Panc1 (cell line): Measurements from ENCODE around the gene SRCAP. TPM values are rescaled to one million over a fixed set of nuclear protein-coding genes. Genes with fewer than 3 reads are reported as not detected.

Experiments
- ATAC-seq: fragments of 200-7000 bp; cut with Tn5 transposase; 2 replicates; pipeline ENCODE4 v1.9.1; 2020; ENCODE audit warnings: mild to moderate bottlenecking, moderate library complexity
- BruUV-seq: library from RNA; stranded (reverse); fragments of 400-500 nt; replicated peaks from 2 replicates; lab custom pipeline; 2021; lab: Mats Ljungman, UMichigan
- CTCF ChIA-PET: fragments of 300-600 bp; sonication (Branson Sonifier 250); formaldehyde crosslinking; loops from one replicate; lab custom pipeline; 2022; ENCODE audit warnings: antibody characterized with exemption; lab: Charles Lee
- POLR2A ChIA-PET: fragments of 300-600 bp; sonication (Branson Sonifier 250); formaldehyde crosslinking; loops from one replicate; lab custom pipeline; 2022; ENCODE audit warnings: antibody characterized with exemption; lab: Charles Lee
- DNase-seq: peaks from one replicate; pipeline ENCODE4 v3.0.0-alpha.2; 2010; ENCODE audit warnings: low read depth, low spot score
- H3K27ac ChIP-seq: 2 replicates; pipeline ENCODE4 v1.5.1; 2011; ENCODE audit warnings: mild to moderate bottlenecking, low read length, inconsistent platforms
- H3K27me3 ChIP-seq: fragments of 200-500 bp; sonication (Bioruptor generic); 2 replicates; pipeline ENCODE4 v1.6.0; 2014; ENCODE audit warnings: low read length, inconsistent platforms; ENCODE audit not compliant: control insufficient read depth, insufficient read depth
- H3K36me3 ChIP-seq: fragments of 200-500 bp; sonication (Bioruptor generic); 2 replicates; pipeline ENCODE4 v1.5.1; 2014; ENCODE audit warnings: inconsistent platforms, mild to moderate bottlenecking, low read length, moderate library complexity; ENCODE audit not compliant: control insufficient read depth, insufficient read depth
- H3K4me1 ChIP-seq: 2 replicates; pipeline ENCODE4 v1.5.1; 2011; ENCODE audit warnings: inconsistent platforms, mild to moderate bottlenecking, low read length, moderate library complexity; ENCODE audit not compliant: control insufficient read depth, insufficient read depth
- H3K4me3 ChIP-seq, 2 experiments: 2 replicates each; pipeline ENCODE4 v1.5.1; 2011 to 2012; ENCODE audit warnings: low read depth in 2 of 2, low read length in 2 of 2, mild to moderate bottlenecking in 2 of 2, inconsistent platforms in 1 of 2, moderate library complexity in 1 of 2
- H3K9me3 ChIP-seq: fragments of 200-500 bp; sonication (Bioruptor generic); 2 replicates; pipeline ENCODE4 v1.5.1; 2014; ENCODE audit warnings: low read depth, mild to moderate bottlenecking, inconsistent platforms, low read length, moderate library complexity; ENCODE audit not compliant: control insufficient read depth, insufficient read depth
- CTCF ChIP-seq: fragments of 450-650 bp; IDR thresholded peaks from 2 replicates; pipeline ENCODE4 v1.5.1; 2017; ENCODE audit warnings: mild to moderate bottlenecking
- POLR2AphosphoS5 ChIP-seq: IDR thresholded peaks from 2 replicates; pipeline ENCODE4 v1.6.1; 2012; ENCODE audit warnings: mild to moderate bottlenecking, low read depth, low read length, moderate library complexity
- SIN3A ChIP-seq: IDR thresholded peaks from 2 replicates; pipeline ENCODE4 v1.6.1; 2012; ENCODE audit warnings: low read depth, mild to moderate bottlenecking, low read length, moderate library complexity, borderline replicate concordance; ENCODE audit not compliant: insufficient read depth
- TCF7L2 ChIP-seq: IDR thresholded peaks from 2 replicates; pipeline ENCODE4 v1.6.1; 2011; ENCODE audit warnings: mild to moderate bottlenecking, low read depth, low read length, inconsistent platforms
- in situ Hi-C: cut with HindIII; loops from 2 replicates; pipeline ENCODE4 v1.10.0; 2016; ENCODE audit warnings: low sequenced_read_pairs, low pct_unique_long_range_greater_than_20kb
- intact Hi-C: fragments of 100-400 bp; cut with micrococcal nuclease; formaldehyde crosslinking; loops from one replicate; pipeline ENCODE4 v1.10.0; 2022; ENCODE audit not compliant: unreplicated experiment
- total RNA-seq: library from RNA; stranded (reverse); gene quantifications from one replicate; pipeline ENCODE4 v1.2.1, GENCODE V29; 2021; ENCODE audit not compliant: unreplicated experiment
- TF ChIP-seq, protein P1 (sequence below), 2 experiments: IDR thresholded peaks; 2 replicates each; pipeline ENCODE4 v1.6.1; 2011 to 2012; ENCODE audit warnings: low read depth in 2 of 2, control low read depth in 1 of 2, low read length in 1 of 2, mild to moderate bottlenecking in 1 of 2, moderate library complexity in 1 of 2; ENCODE audit not compliant: insufficient read depth in 1 of 2

The SRCAP gene
- total RNA-seq, 1 experiment from 2014 or later, result 73.6 TPM

DNA sequence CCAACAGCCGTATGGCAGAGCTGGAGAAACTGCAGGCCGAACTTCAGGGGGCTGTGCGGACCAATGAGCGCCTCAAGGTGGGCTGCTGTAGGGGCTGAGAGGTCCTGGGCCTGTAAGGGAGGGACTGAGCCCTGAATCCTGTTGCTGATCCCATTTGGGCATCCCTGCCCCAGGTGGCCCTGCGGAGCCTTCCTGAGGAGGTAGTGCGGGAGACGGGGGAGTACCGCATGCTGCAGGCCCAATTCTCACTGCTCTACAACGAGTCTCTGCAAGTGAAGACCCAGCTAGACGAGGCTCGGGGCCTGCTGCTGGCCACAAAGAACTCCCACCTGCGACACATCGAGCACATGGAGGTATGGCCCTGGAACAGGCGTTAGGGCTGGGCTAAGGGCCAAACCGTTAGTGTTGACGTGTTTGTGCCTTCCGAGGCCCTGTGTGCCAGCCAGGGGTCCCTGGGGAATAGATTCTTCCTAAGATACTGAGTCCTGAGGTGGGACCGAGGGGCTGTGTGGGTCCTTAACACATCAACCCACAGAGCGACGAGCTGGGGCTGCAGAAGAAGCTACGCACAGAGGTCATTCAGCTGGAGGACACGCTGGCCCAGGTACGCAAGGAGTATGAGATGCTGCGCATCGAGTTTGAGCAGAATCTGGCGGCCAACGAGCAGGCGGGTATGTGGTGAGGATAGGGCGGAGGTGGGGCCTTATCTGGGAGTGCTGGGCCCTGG, 67.4 kb downstream of the SRCAP start:
- POLR2A ChIA-PET, result interaction anchor here (0.7 kb wide), 1 partner anchor 8 kb away, joined by 3 read pairs; no protein-coding TSS in a partner anchor
- Histone ChIP-seq H3K27ac (no peak overlapping the region), H3K36me3 (peaks cover 30% of the 10 kb centered on the region), H3K27me3 (no peaks in the 10 kb centered on the region), H3K9me3 (no peaks in the 10 kb centered on the region), H3K4me1 (peaks cover 8% of the 10 kb centered on the region), H3K4me3 (no peak overlapping the region)
- CTCF ChIA-PET, result no interaction called here
- in situ Hi-C loops (no loop called here), intact Hi-C loops (no loop called here)
- TF ChIP-seq POLR2AphosphoS5, result no peak
- TF ChIP-seq, protein P1, sequence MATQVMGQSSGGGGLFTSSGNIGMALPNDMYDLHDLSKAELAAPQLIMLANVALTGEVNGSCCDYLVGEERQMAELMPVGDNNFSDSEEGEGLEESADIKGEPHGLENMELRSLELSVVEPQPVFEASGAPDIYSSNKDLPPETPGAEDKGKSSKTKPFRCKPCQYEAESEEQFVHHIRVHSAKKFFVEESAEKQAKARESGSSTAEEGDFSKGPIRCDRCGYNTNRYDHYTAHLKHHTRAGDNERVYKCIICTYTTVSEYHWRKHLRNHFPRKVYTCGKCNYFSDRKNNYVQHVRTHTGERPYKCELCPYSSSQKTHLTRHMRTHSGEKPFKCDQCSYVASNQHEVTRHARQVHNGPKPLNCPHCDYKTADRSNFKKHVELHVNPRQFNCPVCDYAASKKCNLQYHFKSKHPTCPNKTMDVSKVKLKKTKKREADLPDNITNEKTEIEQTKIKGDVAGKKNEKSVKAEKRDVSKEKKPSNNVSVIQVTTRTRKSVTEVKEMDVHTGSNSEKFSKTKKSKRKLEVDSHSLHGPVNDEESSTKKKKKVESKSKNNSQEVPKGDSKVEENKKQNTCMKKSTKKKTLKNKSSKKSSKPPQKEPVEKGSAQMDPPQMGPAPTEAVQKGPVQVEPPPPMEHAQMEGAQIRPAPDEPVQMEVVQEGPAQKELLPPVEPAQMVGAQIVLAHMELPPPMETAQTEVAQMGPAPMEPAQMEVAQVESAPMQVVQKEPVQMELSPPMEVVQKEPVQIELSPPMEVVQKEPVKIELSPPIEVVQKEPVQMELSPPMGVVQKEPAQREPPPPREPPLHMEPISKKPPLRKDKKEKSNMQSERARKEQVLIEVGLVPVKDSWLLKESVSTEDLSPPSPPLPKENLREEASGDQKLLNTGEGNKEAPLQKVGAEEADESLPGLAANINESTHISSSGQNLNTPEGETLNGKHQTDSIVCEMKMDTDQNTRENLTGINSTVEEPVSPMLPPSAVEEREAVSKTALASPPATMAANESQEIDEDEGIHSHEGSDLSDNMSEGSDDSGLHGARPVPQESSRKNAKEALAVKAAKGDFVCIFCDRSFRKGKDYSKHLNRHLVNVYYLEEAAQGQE (IDR thresholded peaks at IDR 0.05; ENCODE audit: insufficient read depth in 1 of 2, low read depth in 2 of 2, low read length in 1 of 2), result no peak
- no peak for TF ChIP-seq TCF7L2
- TF ChIP-seq SIN3A, result no peak
- no peak for TF ChIP-seq CTCF
- BruUV-seq, result no TSS peak
- DNase-seq (no peak), ATAC-seq (no peak)

DNA sequence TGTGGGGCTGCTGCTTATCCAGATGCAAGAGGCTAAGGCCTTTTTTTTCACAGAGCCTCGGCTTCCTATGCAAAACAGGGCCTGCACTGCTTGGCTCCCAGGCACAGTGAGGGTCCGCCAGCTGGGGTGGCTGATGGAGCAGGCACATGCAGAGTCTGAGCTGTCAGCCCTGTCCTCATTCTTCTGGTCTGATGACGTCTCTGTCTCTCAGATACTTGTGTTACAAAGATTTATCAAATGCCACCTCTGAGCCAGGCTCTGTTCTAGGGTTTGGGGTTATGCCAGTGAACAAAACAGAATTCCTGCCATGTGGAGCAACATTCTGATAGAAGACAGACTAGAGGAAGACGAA, 67.9 kb downstream of the SRCAP start:
- intact Hi-C loops, result no loop called here
- ChIA-PET POLR2A (no interaction called here), CTCF (no interaction called here)
- peaks cover 8% of the 10 kb centered on the region for H3K4me1 ChIP-seq
- no peak overlapping the region for H3K4me3 ChIP-seq
- H3K9me3 ChIP-seq, result no peaks in the 10 kb centered on the region
- in situ Hi-C loops, result no loop called here
- no peaks in the 10 kb centered on the region for H3K27me3 ChIP-seq
- DNase-seq (no peak), ATAC-seq (no peak)
- no TSS peak for BruUV-seq
- no peak overlapping the region for H3K27ac ChIP-seq
- H3K36me3 ChIP-seq, result peaks cover 30% of the 10 kb centered on the region
- TF ChIP-seq CTCF, result no peak
- TF ChIP-seq, protein P1 (IDR thresholded peaks at IDR 0.05; ENCODE audit: insufficient read depth in 1 of 2, low read depth in 2 of 2, low read length in 1 of 2), result no peak
- no peak for TF ChIP-seq TCF7L2
- TF ChIP-seq POLR2AphosphoS5, result no peak
- TF ChIP-seq SIN3A, result no peak
